Measurements from ENCODE around the gene GNPTG. TPM values are rescaled to one million over a fixed set of nuclear protein-coding genes. Genes with fewer than 3 reads are reported as not detected.

The GNPTG gene
- total and polyA plus RNA-seq, 9 of the 15 experiments (the other 6 are each of a cell fraction or from before 2014, with no cell fraction given): 0.69 to 33.3 (median 13.6) TPM

DNA sequence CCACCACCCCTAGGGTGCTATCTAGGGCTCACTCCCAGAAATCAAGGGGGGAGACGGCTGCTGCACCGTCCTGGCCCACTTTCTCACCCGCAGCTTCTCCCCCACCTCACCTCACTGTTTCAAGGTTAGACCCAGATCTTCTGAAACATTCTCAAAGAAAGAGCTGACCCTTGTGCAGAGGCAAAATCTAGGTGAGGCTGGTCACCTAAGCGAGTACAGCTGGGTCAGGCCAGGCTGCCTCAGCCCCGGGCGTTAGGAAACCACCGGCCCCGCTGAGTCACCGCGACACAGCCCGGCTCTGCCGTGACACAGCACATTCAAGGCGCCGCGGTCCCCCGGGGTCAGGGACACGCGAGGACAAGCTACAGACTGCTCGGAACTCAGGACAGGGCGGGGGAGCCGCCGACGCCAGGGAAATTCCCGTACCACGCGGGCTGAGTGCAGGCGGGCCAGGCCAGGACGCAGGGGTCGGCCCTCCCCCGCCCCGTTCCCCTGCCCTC is 27.1 kb downstream of the GNPTG start (continued):
- TF ChIP-seq, protein P1, sequence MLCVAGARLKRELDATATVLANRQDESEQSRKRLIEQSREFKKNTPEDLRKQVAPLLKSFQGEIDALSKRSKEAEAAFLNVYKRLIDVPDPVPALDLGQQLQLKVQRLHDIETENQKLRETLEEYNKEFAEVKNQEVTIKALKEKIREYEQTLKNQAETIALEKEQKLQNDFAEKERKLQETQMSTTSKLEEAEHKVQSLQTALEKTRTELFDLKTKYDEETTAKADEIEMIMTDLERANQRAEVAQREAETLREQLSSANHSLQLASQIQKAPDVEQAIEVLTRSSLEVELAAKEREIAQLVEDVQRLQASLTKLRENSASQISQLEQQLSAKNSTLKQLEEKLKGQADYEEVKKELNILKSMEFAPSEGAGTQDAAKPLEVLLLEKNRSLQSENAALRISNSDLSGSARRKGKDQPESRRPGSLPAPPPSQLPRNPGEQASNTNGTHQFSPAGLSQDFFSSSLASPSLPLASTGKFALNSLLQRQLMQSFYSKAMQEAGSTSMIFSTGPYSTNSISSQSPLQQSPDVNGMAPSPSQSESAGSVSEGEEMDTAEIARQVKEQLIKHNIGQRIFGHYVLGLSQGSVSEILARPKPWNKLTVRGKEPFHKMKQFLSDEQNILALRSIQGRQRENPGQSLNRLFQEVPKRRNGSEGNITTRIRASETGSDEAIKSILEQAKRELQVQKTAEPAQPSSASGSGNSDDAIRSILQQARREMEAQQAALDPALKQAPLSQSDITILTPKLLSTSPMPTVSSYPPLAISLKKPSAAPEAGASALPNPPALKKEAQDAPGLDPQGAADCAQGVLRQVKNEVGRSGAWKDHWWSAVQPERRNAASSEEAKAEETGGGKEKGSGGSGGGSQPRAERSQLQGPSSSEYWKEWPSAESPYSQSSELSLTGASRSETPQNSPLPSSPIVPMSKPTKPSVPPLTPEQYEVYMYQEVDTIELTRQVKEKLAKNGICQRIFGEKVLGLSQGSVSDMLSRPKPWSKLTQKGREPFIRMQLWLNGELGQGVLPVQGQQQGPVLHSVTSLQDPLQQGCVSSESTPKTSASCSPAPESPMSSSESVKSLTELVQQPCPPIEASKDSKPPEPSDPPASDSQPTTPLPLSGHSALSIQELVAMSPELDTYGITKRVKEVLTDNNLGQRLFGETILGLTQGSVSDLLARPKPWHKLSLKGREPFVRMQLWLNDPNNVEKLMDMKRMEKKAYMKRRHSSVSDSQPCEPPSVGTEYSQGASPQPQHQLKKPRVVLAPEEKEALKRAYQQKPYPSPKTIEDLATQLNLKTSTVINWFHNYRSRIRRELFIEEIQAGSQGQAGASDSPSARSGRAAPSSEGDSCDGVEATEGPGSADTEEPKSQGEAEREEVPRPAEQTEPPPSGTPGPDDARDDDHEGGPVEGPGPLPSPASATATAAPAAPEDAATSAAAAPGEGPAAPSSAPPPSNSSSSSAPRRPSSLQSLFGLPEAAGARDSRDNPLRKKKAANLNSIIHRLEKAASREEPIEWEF (CRISPR knock-in tag; IDR thresholded peaks at IDR 0.05): no peak
- TF ChIP-seq TSC22D4 (tag; IDR thresholded peaks at IDR 0.05): no peak
- TF ChIP-seq, protein P2, sequence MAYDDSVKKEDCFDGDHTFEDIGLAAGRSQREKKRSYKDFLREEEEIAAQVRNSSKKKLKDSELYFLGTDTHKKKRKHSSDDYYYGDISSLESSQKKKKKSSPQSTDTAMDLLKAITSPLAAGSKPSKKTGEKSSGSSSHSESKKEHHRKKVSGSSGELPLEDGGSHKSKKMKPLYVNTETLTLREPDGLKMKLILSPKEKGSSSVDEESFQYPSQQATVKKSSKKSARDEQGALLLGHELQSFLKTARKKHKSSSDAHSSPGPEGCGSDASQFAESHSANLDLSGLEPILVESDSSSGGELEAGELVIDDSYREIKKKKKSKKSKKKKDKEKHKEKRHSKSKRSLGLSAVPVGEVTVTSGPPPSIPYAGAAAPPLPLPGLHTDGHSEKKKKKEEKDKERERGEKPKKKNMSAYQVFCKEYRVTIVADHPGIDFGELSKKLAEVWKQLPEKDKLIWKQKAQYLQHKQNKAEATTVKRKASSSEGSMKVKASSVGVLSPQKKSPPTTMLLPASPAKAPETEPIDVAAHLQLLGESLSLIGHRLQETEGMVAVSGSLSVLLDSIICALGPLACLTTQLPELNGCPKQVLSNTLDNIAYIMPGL (CRISPR knock-in tag; IDR thresholded peaks at IDR 0.05): no peak; the same call in 1 of the 2 replicates
- no peak for TF ChIP-seq GTF2A2 (tag; IDR thresholded peaks at IDR 0.05)
- TF ChIP-seq HOXB6 (CRISPR knock-in tag; IDR thresholded peaks at IDR 0.05; ENCODE audit: borderline replicate concordance): no peak
- TF ChIP-seq HNRNPLL (IDR thresholded peaks at IDR 0.05; ENCODE audit: low read depth, low read length, poor library complexity, severe bottlenecking): no peak
- TF ChIP-seq CC2D1A (IDR thresholded peaks at IDR 0.05): no peak
- TF ChIP-seq, protein P3, sequence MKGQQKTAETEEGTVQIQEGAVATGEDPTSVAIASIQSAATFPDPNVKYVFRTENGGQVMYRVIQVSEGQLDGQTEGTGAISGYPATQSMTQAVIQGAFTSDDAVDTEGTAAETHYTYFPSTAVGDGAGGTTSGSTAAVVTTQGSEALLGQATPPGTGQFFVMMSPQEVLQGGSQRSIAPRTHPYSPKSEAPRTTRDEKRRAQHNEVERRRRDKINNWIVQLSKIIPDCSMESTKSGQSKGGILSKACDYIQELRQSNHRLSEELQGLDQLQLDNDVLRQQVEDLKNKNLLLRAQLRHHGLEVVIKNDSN (CRISPR knock-in tag; IDR thresholded peaks at IDR 0.05): no peak
- TF ChIP-seq, protein P4, sequence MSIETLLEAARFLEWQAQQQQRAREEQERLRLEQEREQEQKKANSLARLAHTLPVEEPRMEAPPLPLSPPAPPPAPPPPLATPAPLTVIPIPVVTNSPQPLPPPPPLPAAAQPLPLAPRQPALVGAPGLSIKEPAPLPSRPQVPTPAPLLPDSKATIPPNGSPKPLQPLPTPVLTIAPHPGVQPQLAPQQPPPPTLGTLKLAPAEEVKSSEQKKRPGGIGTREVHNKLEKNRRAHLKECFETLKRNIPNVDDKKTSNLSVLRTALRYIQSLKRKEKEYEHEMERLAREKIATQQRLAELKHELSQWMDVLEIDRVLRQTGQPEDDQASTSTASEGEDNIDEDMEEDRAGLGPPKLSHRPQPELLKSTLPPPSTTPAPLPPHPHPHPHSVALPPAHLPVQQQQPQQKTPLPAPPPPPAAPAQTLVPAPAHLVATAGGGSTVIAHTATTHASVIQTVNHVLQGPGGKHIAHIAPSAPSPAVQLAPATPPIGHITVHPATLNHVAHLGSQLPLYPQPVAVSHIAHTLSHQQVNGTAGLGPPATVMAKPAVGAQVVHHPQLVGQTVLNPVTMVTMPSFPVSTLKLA (conservative IDR thresholded peaks at IDR 0.05): peak; percentile 71 to 86
- no peak; the same call in 1 of the 2 replicates for TF ChIP-seq POLR2AphosphoS2 (IDR thresholded peaks at IDR 0.05; ENCODE audit: low read length)
- peak; percentile 53 for TF ChIP-seq CREM (IDR thresholded peaks at IDR 0.05; ENCODE audit: low read depth)
- no peak for TF ChIP-seq SLC30A9 (CRISPR knock-in tag; IDR thresholded peaks at IDR 0.05)
- TF ChIP-seq HCFC1 (IDR thresholded peaks at IDR 0.05; ENCODE audit: low read depth, low read length): no peak
- no peak for TF ChIP-seq DMBX1 (CRISPR knock-in tag; IDR thresholded peaks at IDR 0.05; ENCODE audit: borderline replicate concordance)
- no peak for TF ChIP-seq ZNF507 (tag; conservative IDR thresholded peaks at IDR 0.05)
- TF ChIP-seq, protein P5, sequence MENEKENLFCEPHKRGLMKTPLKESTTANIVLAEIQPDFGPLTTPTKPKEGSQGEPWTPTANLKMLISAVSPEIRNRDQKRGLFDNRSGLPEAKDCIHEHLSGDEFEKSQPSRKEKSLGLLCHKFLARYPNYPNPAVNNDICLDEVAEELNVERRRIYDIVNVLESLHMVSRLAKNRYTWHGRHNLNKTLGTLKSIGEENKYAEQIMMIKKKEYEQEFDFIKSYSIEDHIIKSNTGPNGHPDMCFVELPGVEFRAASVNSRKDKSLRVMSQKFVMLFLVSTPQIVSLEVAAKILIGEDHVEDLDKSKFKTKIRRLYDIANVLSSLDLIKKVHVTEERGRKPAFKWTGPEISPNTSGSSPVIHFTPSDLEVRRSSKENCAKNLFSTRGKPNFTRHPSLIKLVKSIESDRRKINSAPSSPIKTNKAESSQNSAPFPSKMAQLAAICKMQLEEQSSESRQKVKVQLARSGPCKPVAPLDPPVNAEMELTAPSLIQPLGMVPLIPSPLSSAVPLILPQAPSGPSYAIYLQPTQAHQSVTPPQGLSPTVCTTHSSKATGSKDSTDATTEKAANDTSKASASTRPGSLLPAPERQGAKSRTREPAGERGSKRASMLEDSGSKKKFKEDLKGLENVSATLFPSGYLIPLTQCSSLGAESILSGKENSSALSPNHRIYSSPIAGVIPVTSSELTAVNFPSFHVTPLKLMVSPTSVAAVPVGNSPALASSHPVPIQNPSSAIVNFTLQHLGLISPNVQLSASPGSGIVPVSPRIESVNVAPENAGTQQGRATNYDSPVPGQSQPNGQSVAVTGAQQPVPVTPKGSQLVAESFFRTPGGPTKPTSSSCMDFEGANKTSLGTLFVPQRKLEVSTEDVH (IDR thresholded peaks at IDR 0.05; ENCODE audit: low read depth, partially characterized antibody): no peak
- TF ChIP-seq ZC3H8 (IDR thresholded peaks at IDR 0.05): no peak
